Peyer's patch (tissue), 4 donors: Measurements from ENCODE around the gene SCAF1. TPM values are rescaled to one million over a fixed set of nuclear protein-coding genes. Genes with fewer than 3 reads are reported as not detected.

ENCODE experiments used
- DNase-seq, 3 donors: peaks; one replicate each; pipeline ENCODE4 v3.0.0-alpha.2; 2017 to 2019
- H3K27ac ChIP-seq, 4 donors: fragments of 200-600 bp; sonication (generic); one replicate each; pipeline ENCODE4 v1.5.1; 2016 to 2019
- H3K27me3 ChIP-seq, 2 donors: fragments of 200-600 bp; sonication (generic); one replicate each; pipeline ENCODE4 v1.5.1; 2019
- H3K36me3 ChIP-seq, 3 donors: fragments of 200-600 bp; sonication (generic); one replicate each; pipeline ENCODE4 v1.5.1; 2016 to 2019
- H3K4me1 ChIP-seq, 4 donors: fragments of 200-600 bp; sonication (generic); one replicate each; pipeline ENCODE4 v1.5.1; 2016 to 2019
- H3K4me3 ChIP-seq, 4 donors: fragments of 200-600 bp; sonication (generic); 1 replicate in 3 of 4; 2 replicates in 1 of 4; pipeline ENCODE4 v1.5.1; 2016 to 2019; ENCODE audit warnings: mild to moderate bottlenecking in 1 of 4
- H3K9me3 ChIP-seq, 4 donors: fragments of 200-600 bp; sonication (generic); one replicate each; pipeline ENCODE4 v1.5.1; 2016 to 2019; ENCODE audit warnings: mild to moderate bottlenecking in 1 of 4
- CTCF ChIP-seq, 6 experiments: fragments of 450-650 bp in 4 of 6; fragments of 200-600 bp in 2 of 6; sonication (generic) in 1 of 6; IDR thresholded peaks; one replicate each; pipeline ENCODE4 v1.5.1; 2017 to 2019; ENCODE audit warnings: antibody characterized with exemption in 6 of 6, mild to moderate bottlenecking in 3 of 6, moderate library complexity in 1 of 6
- POLR2A ChIP-seq, 2 donors: fragments of 450-650 bp; IDR thresholded peaks; one replicate each; pipeline ENCODE4 v1.5.1; 2017; ENCODE audit warnings: antibody characterized with exemption in 2 of 2, mild to moderate bottlenecking in 2 of 2, moderate library complexity in 2 of 2
- total RNA-seq, 4 donors: library from RNA; depleted of rRNA; stranded (reverse); fragments of >200 nt; gene quantifications; one replicate each; pipeline ENCODE4 v1.1.0, GENCODE V29; 2016

Gene SCAF1
- total RNA-seq, 4 donors from 2014 or later = 25.2 to 49.8 (median 44.0) TPM

DNA sequence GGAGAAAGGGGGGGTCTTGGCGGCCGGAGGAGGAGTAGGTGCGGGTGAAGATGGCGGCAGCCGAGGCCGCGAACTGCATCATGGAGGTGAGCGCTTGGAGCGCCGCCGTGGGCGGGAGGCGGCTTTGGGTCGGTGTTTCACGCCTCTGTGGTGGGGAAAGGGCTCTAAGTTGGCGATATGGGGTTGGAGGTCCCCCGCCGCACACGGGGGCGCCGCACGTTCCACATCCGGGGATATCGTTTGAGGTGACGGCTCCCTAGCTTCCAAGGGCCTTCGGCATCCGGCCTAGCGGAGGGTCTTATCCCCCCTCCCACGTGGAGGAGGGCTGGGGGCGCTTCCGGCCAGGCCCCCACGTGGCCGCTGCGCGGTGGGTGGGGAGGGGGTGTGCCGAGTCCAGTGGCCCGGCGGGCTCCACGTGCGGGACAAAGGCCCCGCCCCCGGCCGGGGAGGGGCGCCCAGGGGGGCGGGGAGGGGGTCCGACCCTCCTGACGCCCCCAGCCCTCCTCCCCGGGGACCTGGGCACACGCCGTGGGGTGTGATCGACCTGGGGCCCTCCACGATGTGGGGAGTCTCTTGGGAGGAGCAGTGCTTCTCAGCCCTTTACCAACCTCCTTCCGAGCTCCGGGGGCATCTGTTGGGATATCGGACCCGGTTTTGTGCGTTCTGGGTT is 35.4 kb downstream of the SCAF1 start, which contains the start of gene PRMT1:
Gene PRMT1 (plus strand): TSS at position 41 of the 670 bp plus-strand sequence. CDS start 10 bp downstream, at position 51.
- peak within 1 kb of the TSS; percentile 85 to 94 (median 86) for H3K27ac ChIP-seq
- TF ChIP-seq CTCF (IDR thresholded peaks at IDR 0.05) (no peak), POLR2A (IDR thresholded peaks at IDR 0.05) (peak; percentile 37 to 84)
- H3K36me3 ChIP-seq = peaks cover 0 to 13% (median 0%) of the 10 kb centered on the region in 3 donors
- H3K4me1 ChIP-seq = peaks cover 0 to 40% (median 18%) of the 10 kb centered on the region in 4 donors
- DNase-seq = peak in 2 of 3 donors; percentile 51 to 66
- H3K4me3 ChIP-seq = peak within 1 kb of the TSS; percentile 63 to 80 (median 71)
- H3K9me3 ChIP-seq = no peaks in the 10 kb centered on the region
- H3K27me3 ChIP-seq = no peaks in the 10 kb centered on the region

GRCh38 chr19:49677901-49678674 is 36.1 kb downstream of the SCAF1 start:
- TF ChIP-seq POLR2A (IDR thresholded peaks at IDR 0.05) (no peak), CTCF (IDR thresholded peaks at IDR 0.05) (peak; percentile 56 to 79 (median 60))
- H3K4me3 ChIP-seq = peak overlapping the region; percentile 63 to 80 (median 71)
- peaks cover 0 to 40% (median 17%) of the 10 kb centered on the region in 4 donors for H3K4me1 ChIP-seq
- no peaks in the 10 kb centered on the region for H3K9me3 ChIP-seq
- peak; percentile 75 to 93 (median 90) for DNase-seq
- H3K36me3 ChIP-seq = peaks cover 0 to 20% (median 0%) of the 10 kb centered on the region in 3 donors
- H3K27me3 ChIP-seq = no peaks in the 10 kb centered on the region
- peak overlapping the region; percentile 82 to 94 (median 86) for H3K27ac ChIP-seq

- TF ChIP-seq CTCF (IDR thresholded peaks at IDR 0.05) (no peak), POLR2A (IDR thresholded peaks at IDR 0.05) (no peak)
- peaks cover 0 to 31% (median 0%) of the 10 kb centered on the region in 3 donors for H3K36me3 ChIP-seq
- DNase-seq = peak in 1 of 3 donors; percentile 44
- H3K4me1 ChIP-seq = peaks cover 0 to 40% (median 17%) of the 10 kb centered on the region in 4 donors
- H3K27ac ChIP-seq = peak overlapping the region in 1 of 4 donors; percentile 94
- no peaks in the 10 kb centered on the region for H3K9me3 ChIP-seq
- no peak overlapping the region for H3K4me3 ChIP-seq
- no peaks in the 10 kb centered on the region for H3K27me3 ChIP-seq
Observed at GRCh38 chr19:49678985-49679770, 37.2 kb downstream of the SCAF1 start.

DNA sequence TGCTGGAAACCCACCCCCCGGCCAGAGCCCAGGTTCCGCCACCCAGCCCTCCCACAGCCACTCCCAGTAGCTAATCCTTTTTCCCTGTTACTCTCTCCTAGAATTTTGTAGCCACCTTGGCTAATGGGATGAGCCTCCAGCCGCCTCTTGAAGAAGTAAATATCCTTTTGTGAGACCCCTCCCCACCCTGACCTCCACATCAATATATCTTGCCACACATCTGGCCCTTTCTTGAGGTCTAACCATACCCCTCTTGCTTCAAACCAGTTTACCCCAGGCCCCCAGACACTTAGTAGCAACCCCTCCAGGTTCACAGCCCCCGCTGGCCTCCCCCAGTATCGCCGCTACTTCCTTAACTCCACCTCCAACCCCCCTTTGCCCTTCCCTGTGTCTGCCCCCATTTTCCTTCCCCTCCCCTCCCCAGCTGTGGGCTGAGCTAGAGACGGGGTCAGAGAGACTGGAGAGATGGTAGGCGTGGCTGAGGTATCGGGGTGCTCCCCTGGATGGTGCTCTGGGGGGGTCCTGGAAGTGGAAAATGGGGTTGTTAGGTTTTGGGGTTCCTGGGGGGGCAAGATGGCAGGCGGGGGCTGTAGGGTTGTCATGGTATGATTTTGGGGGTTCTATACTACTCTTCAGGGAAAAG is 37.9 kb downstream of the SCAF1 start:
- peaks cover 0 to 40% (median 17%) of the 10 kb centered on the region in 4 donors for H3K4me1 ChIP-seq
- H3K36me3 ChIP-seq = peaks cover 0 to 36% (median 0%) of the 10 kb centered on the region in 3 donors
- no peak overlapping the region for H3K4me3 ChIP-seq
- no peaks in the 10 kb centered on the region for H3K9me3 ChIP-seq
- DNase-seq = no peak
- TF ChIP-seq CTCF (IDR thresholded peaks at IDR 0.05) (no peak), POLR2A (IDR thresholded peaks at IDR 0.05) (no peak)
- no peaks in the 10 kb centered on the region for H3K27me3 ChIP-seq
- peak overlapping the region; percentile 18 to 94 (median 54) for H3K27ac ChIP-seq
